Stimulated activated effector memory CD8-positive, alpha-beta T cell treated with anti-CD3 and anti-CD28 coated beads, Interleukin-12 subunit alpha, Interleukin-12 subunit beta, amount 100 ng/mL, for 72 hours (primary cell): ENCODE results near the gene ZBBX.
"Not testable (repeated sequence)": the region's sequence is repeated elsewhere in the genome, so short reads cannot be mapped to it uniquely, and the experiment has no call there.

ENCODE experiments used
- ATAC-seq: fragments of 150-1000 bp; cut with Tn5 transposase; 2 replicates; pipeline ENCODE4 v1.10.0; 2021
- DNase-seq, 2 donors: peaks; one replicate each; pipeline ENCODE4 v3.0.0; 2021 to 2022; ENCODE audit warnings: low spot score in 2 of 2
- H3K27ac Mint-ChIP-seq: one replicate; pipeline ENCODE4 v1.8.0; 2022; ENCODE audit warnings: mild to moderate bottlenecking, mixed read lengths
- H3K36me3 Mint-ChIP-seq: one replicate; pipeline ENCODE4 v1.8.0; 2022; ENCODE audit warnings: mild to moderate bottlenecking, mixed read lengths
- H3K4me1 Mint-ChIP-seq: one replicate; pipeline ENCODE4 v1.8.0; 2022; ENCODE audit warnings: mixed read lengths
- H3K4me3 Mint-ChIP-seq: one replicate; pipeline ENCODE4 v1.8.0; 2022; ENCODE audit warnings: mild to moderate bottlenecking, mixed read lengths
- H3K9me3 Mint-ChIP-seq: one replicate; pipeline ENCODE4 v1.8.0; 2022; ENCODE audit warnings: mixed read lengths

ZBBX gene

GRCh38 chr3:167380004-167380689 is at the start of gene ZBBX:
Gene ZBBX, minus strand, starts transcription at chr3:167380297. Its CDS starts 7,396 bp downstream, at chr3:167372901.
- Mint-ChIP-seq H3K9me3 (no peaks in the 10 kb centered on the region), H3K4me3 (peak within 1 kb of the TSS; percentile 55), H3K36me3 (no peaks in the 10 kb centered on the region), H3K4me1 (peaks cover 7% of the 10 kb centered on the region), H3K27ac (no peak within 1 kb of the TSS)
- ATAC-seq (peak; percentile 89), DNase-seq (peak; percentile 68 to 92)

GRCh38 chr3:167426962-167427361 is 46.9 kb upstream of the ZBBX start:
- not testable (repeated sequence) for H3K27ac Mint-ChIP-seq, H3K4me1 Mint-ChIP-seq, H3K9me3 Mint-ChIP-seq, H3K4me3 Mint-ChIP-seq, DNase-seq, H3K36me3 Mint-ChIP-seq, ATAC-seq

- not testable (repeated sequence) for H3K9me3 Mint-ChIP-seq, ATAC-seq, DNase-seq, H3K36me3 Mint-ChIP-seq, H3K4me3 Mint-ChIP-seq, H3K4me1 Mint-ChIP-seq, H3K27ac Mint-ChIP-seq
These were observed 42.3 kb upstream of the ZBBX start for GRCh38 chr3:167422396-167422795.

- ATAC-seq, result no peak
- H3K4me1 Mint-ChIP-seq, result no peaks in the 10 kb centered on the region
- H3K9me3 Mint-ChIP-seq, result peaks cover 3% of the 10 kb centered on the region
These were observed 29.5 kb upstream of the ZBBX start for GRCh38 chr3:167409611-167410010.

GRCh38 chr3:167406876-167407492 is 26.9 kb upstream of the ZBBX start:
- no peak for DNase-seq
- Mint-ChIP-seq H3K9me3 (peaks cover 2% of the 10 kb centered on the region), H3K4me1 (no peaks in the 10 kb centered on the region), H3K4me3 (no peak overlapping the region), H3K27ac (no peak overlapping the region), H3K36me3 (no peaks in the 10 kb centered on the region)
- ATAC-seq, result no peak

More at GRCh38 chr3:167409611-167410010, 29.5 kb upstream of the ZBBX start:
- Mint-ChIP-seq H3K27ac (no peak overlapping the region), H3K36me3 (no peaks in the 10 kb centered on the region), H3K4me3 (no peak overlapping the region)
- DNase-seq, result no peak

- no peak for ATAC-seq
- H3K36me3 Mint-ChIP-seq, result no peaks in the 10 kb centered on the region
- no peaks in the 10 kb centered on the region for H3K4me1 Mint-ChIP-seq
- H3K9me3 Mint-ChIP-seq, result no peaks in the 10 kb centered on the region
- no peak overlapping the region for H3K27ac Mint-ChIP-seq
- DNase-seq, result no peak
- no peak overlapping the region for H3K4me3 Mint-ChIP-seq
These were observed 17.7 kb upstream of the ZBBX start for GRCh38 chr3:167397826-167398225.

- no peaks in the 10 kb centered on the region for H3K4me1 Mint-ChIP-seq
- no peaks in the 10 kb centered on the region for H3K36me3 Mint-ChIP-seq
These were observed 16.0 kb upstream of the ZBBX start for GRCh38 chr3:167396075-167396474.

GRCh38 chr3:167394003-167394402 is 13.9 kb upstream of the ZBBX start:
- ATAC-seq (no peak), DNase-seq (no peak)
- Mint-ChIP-seq H3K36me3 (no peaks in the 10 kb centered on the region), H3K4me3 (no peak overlapping the region), H3K9me3 (no peaks in the 10 kb centered on the region), H3K4me1 (no peaks in the 10 kb centered on the region), H3K27ac (no peak overlapping the region)

More at GRCh38 chr3:167396075-167396474, 16.0 kb upstream of the ZBBX start:
- ATAC-seq (no peak), DNase-seq (no peak)
- no peaks in the 10 kb centered on the region for H3K9me3 Mint-ChIP-seq
- H3K4me3 Mint-ChIP-seq, result no peak overlapping the region
- no peak overlapping the region for H3K27ac Mint-ChIP-seq

- no peak overlapping the region for H3K27ac Mint-ChIP-seq
- DNase-seq, result no peak
- no peak for ATAC-seq
- H3K4me1 Mint-ChIP-seq, result peaks cover 7% of the 10 kb centered on the region
- no peaks in the 10 kb centered on the region for H3K9me3 Mint-ChIP-seq
- H3K4me3 Mint-ChIP-seq, result no peak overlapping the region
- H3K36me3 Mint-ChIP-seq, result no peaks in the 10 kb centered on the region
These were observed 2.1 kb upstream of the ZBBX start for GRCh38 chr3:167382155-167382554.

- Mint-ChIP-seq H3K4me1 (peaks cover 7% of the 10 kb centered on the region), H3K9me3 (no peaks in the 10 kb centered on the region), H3K27ac (no peak overlapping the region), H3K4me3 (no peak overlapping the region), H3K36me3 (no peaks in the 10 kb centered on the region)
- DNase-seq (no peak), ATAC-seq (no peak)
These were observed 4.6 kb downstream of the ZBBX start for GRCh38 chr3:167375478-167375877.

GRCh38 chr3:167372138-167372537 is 8.0 kb downstream of the ZBBX start:
- Mint-ChIP-seq H3K27ac (no peak overlapping the region), H3K36me3 (no peaks in the 10 kb centered on the region), H3K9me3 (no peaks in the 10 kb centered on the region), H3K4me1 (no peaks in the 10 kb centered on the region), H3K4me3 (no peak overlapping the region)
- no peak for ATAC-seq
- DNase-seq, result no peak

- Mint-ChIP-seq H3K4me3 (no peak overlapping the region), H3K27ac (no peak overlapping the region), H3K4me1 (no peaks in the 10 kb centered on the region), H3K9me3 (peaks cover 3% of the 10 kb centered on the region), H3K36me3 (no peaks in the 10 kb centered on the region)
- DNase-seq, result no peak
- no peak for ATAC-seq
These were observed 18.1 kb downstream of the ZBBX start for GRCh38 chr3:167361948-167362347.

- Mint-ChIP-seq H3K4me3 (no peak overlapping the region), H3K9me3 (peaks cover 6% of the 10 kb centered on the region), H3K27ac (no peak overlapping the region), H3K36me3 (no peaks in the 10 kb centered on the region), H3K4me1 (no peaks in the 10 kb centered on the region)
- ATAC-seq (no peak), DNase-seq (no peak)
These were observed 18.8 kb downstream of the ZBBX start for GRCh38 chr3:167361306-167361705.

- Mint-ChIP-seq H3K4me1 (no peaks in the 10 kb centered on the region), H3K4me3 (no peak overlapping the region), H3K36me3 (no peaks in the 10 kb centered on the region), H3K27ac (no peak overlapping the region), H3K9me3 (peaks cover 9% of the 10 kb centered on the region)
- no peak for ATAC-seq
- DNase-seq, result no peak
These were observed 24.7 kb downstream of the ZBBX start for GRCh38 chr3:167355446-167355845.

GRCh38 chr3:167354751-167355150 is 25.3 kb downstream of the ZBBX start:
- DNase-seq (no peak), ATAC-seq (no peak)
- Mint-ChIP-seq H3K9me3 (peaks cover 9% of the 10 kb centered on the region), H3K4me3 (no peak overlapping the region), H3K4me1 (no peaks in the 10 kb centered on the region), H3K27ac (no peak overlapping the region), H3K36me3 (no peaks in the 10 kb centered on the region)

GRCh38 chr3:167350245-167350862 is 29.7 kb downstream of the ZBBX start:
- H3K27ac Mint-ChIP-seq, result no peak overlapping the region
- H3K4me1 Mint-ChIP-seq, result no peaks in the 10 kb centered on the region
- no peak for ATAC-seq
- DNase-seq, result no peak
- no peaks in the 10 kb centered on the region for H3K36me3 Mint-ChIP-seq
- no peak overlapping the region for H3K4me3 Mint-ChIP-seq
- H3K9me3 Mint-ChIP-seq, result peaks cover 5% of the 10 kb centered on the region
